AG09309 (cell line): Measurements from ENCODE around the gene MAP6.

ENCODE experiments used
- DNase-seq: peaks from one replicate; pipeline ENCODE4 v3.0.0-alpha.2; 2010; ENCODE audit warnings: low read depth
- H3K4me3 ChIP-seq: 2 replicates; pipeline ENCODE4 v1.5.1; 2011; ENCODE audit warnings: mild to moderate bottlenecking, low read depth, low read length, moderate library complexity; ENCODE audit not compliant: control insufficient read depth
- CTCF ChIP-seq: IDR thresholded peaks from 2 replicates; pipeline ENCODE4 v1.5.1; 2011; ENCODE audit warnings: mild to moderate bottlenecking, low read depth, low read length, inconsistent platforms; ENCODE audit not compliant: insufficient read depth, control insufficient read depth; ENCODE audit errors: missing control alignments

MAP6 gene

GRCh38 chr11:75655605-75656004 is 13.2 kb downstream of the MAP6 start:
- no peak for TF ChIP-seq CTCF
- H3K4me3 ChIP-seq = no peak overlapping the region
- DNase-seq = no peak

GRCh38 chr11:75654314-75654713 is 14.5 kb downstream of the MAP6 start:
- TF ChIP-seq CTCF = no peak
- H3K4me3 ChIP-seq = no peak overlapping the region
- DNase-seq = peak; percentile 21

GRCh38 chr11:75653532-75653931 is 15.3 kb downstream of the MAP6 start:
- DNase-seq = no peak
- TF ChIP-seq CTCF = no peak
- H3K4me3 ChIP-seq = no peak overlapping the region

GRCh38 chr11:75652936-75653335 is 15.9 kb downstream of the MAP6 start:
- no peak for TF ChIP-seq CTCF
- H3K4me3 ChIP-seq = no peak overlapping the region
- no peak for DNase-seq

GRCh38 chr11:75651218-75651617 is 17.6 kb downstream of the MAP6 start:
- no peak for TF ChIP-seq CTCF
- no peak for DNase-seq
- no peak overlapping the region for H3K4me3 ChIP-seq

GRCh38 chr11:75650167-75650723 is 18.6 kb downstream of the MAP6 start:
- TF ChIP-seq CTCF = no peak
- DNase-seq = no peak
- H3K4me3 ChIP-seq = no peak overlapping the region

GRCh38 chr11:75644946-75645345 is 23.9 kb downstream of the MAP6 start:
- no peak overlapping the region for H3K4me3 ChIP-seq
- DNase-seq = no peak
- TF ChIP-seq CTCF = no peak
